Keratinocyte (primary cell): Measurements from ENCODE around the gene MREG.

Experiments used
- CTCF ChIP-seq, 3 experiments: IDR thresholded peaks in 1 of 3; conservative IDR thresholded peaks in 1 of 3; optimal IDR thresholded peaks in 1 of 3; 2 replicates in 2 of 3; 3 replicates in 1 of 3; pipeline versions ENCODE3 to v1.5.1; 2011; ENCODE audit warnings: low read length in 3 of 3, mild to moderate bottlenecking in 3 of 3, moderate library complexity in 2 of 3, control low read depth in 1 of 3, inconsistent platforms in 1 of 3; ENCODE audit not compliant: insufficient read depth in 2 of 3; ENCODE audit errors: extremely low read depth in 1 of 3
- EZH2 ChIP-seq: IDR thresholded peaks from one replicate; pipeline ENCODE4 v1.6.1; 2012; ENCODE audit warnings: inconsistent platforms, mild to moderate bottlenecking, low read length, moderate library complexity

GRCh38 chr2:215968499-215968898 is 44.9 kb downstream of the MREG start:
- no peak for TF ChIP-seq CTCF (optimal IDR thresholded peaks at IDR 0.05 in 1 of 3, IDR thresholded peaks at IDR 0.05 in 1 of 3, conservative IDR thresholded peaks at IDR 0.05 in 1 of 3; ENCODE audit: extremely low read depth in 1 of 3, insufficient read depth in 2 of 3, low read length in 3 of 3)
- no peak for TF ChIP-seq EZH2
